ENCODE data around the gene GLRA1.
"Not testable (repeated sequence)": the region's sequence is repeated elsewhere in the genome, so short reads cannot be mapped to it uniquely, and the experiment has no call there.

The GLRA1 gene

GRCh38 chr5:151881621-151882225 lies 42.9 kb downstream of the GLRA1 start:
- Mint-ChIP-seq H3K27ac (no peak overlapping the region), H3K4me3 (no peak overlapping the region), H3K4me1 (ENCODE audit: low read depth) (no peaks in the 10 kb centered on the region), H3K9me3 (ENCODE audit: low read depth) (peaks cover 10% of the 10 kb centered on the region), H3K27me3 (no peaks in the 10 kb centered on the region), H3K36me3 (peaks cover 6% of the 10 kb centered on the region)

GRCh38 chr5:151880324-151880723 lies 44.3 kb downstream of the GLRA1 start:
- no peaks in the 10 kb centered on the region for H3K4me1 Mint-ChIP-seq (ENCODE audit: low read depth)
- peaks cover 6% of the 10 kb centered on the region for H3K36me3 Mint-ChIP-seq
- no peak overlapping the region for H3K27ac Mint-ChIP-seq
- H3K9me3 Mint-ChIP-seq (ENCODE audit: low read depth) = peaks cover 10% of the 10 kb centered on the region
- no peak overlapping the region for H3K4me3 Mint-ChIP-seq
- H3K27me3 Mint-ChIP-seq = no peaks in the 10 kb centered on the region

GRCh38 chr5:151873701-151874100 lies 51.0 kb downstream of the GLRA1 start:
- peaks cover 6% of the 10 kb centered on the region for H3K36me3 Mint-ChIP-seq
- H3K27me3 Mint-ChIP-seq = no peaks in the 10 kb centered on the region
- no peak overlapping the region for H3K4me3 Mint-ChIP-seq
- H3K4me1 Mint-ChIP-seq (ENCODE audit: low read depth) = no peaks in the 10 kb centered on the region
- H3K27ac Mint-ChIP-seq = no peak overlapping the region
- peaks cover 13% of the 10 kb centered on the region for H3K9me3 Mint-ChIP-seq (ENCODE audit: low read depth)

GRCh38 chr5:151872701-151873100 lies 52.0 kb downstream of the GLRA1 start:
- no peak overlapping the region for H3K27ac Mint-ChIP-seq
- no peak overlapping the region for H3K4me3 Mint-ChIP-seq
- H3K4me1 Mint-ChIP-seq (ENCODE audit: low read depth) = no peaks in the 10 kb centered on the region
- H3K9me3 Mint-ChIP-seq (ENCODE audit: low read depth) = peaks cover 9% of the 10 kb centered on the region
- H3K27me3 Mint-ChIP-seq = no peaks in the 10 kb centered on the region
- H3K36me3 Mint-ChIP-seq = peaks cover 5% of the 10 kb centered on the region

GRCh38 chr5:151870820-151871219 lies 53.8 kb downstream of the GLRA1 start:
- Mint-ChIP-seq H3K4me1 (ENCODE audit: low read depth) (no peaks in the 10 kb centered on the region), H3K27me3 (no peaks in the 10 kb centered on the region), H3K9me3 (ENCODE audit: low read depth) (peaks cover 3% of the 10 kb centered on the region), H3K27ac (no peak overlapping the region), H3K4me3 (no peak overlapping the region), H3K36me3 (no peaks in the 10 kb centered on the region)

GRCh38 chr5:151870271-151870670 lies 54.4 kb downstream of the GLRA1 start:
- H3K36me3 Mint-ChIP-seq = no peaks in the 10 kb centered on the region
- H3K4me3 Mint-ChIP-seq = no peak overlapping the region
- no peaks in the 10 kb centered on the region for H3K27me3 Mint-ChIP-seq
- peaks cover 3% of the 10 kb centered on the region for H3K9me3 Mint-ChIP-seq (ENCODE audit: low read depth)
- no peaks in the 10 kb centered on the region for H3K4me1 Mint-ChIP-seq (ENCODE audit: low read depth)
- no peak overlapping the region for H3K27ac Mint-ChIP-seq

GRCh38 chr5:151869843-151870242 lies 54.8 kb downstream of the GLRA1 start:
- Mint-ChIP-seq H3K36me3 (no peaks in the 10 kb centered on the region), H3K4me1 (ENCODE audit: low read depth) (no peaks in the 10 kb centered on the region), H3K27ac (no peak overlapping the region), H3K4me3 (no peak overlapping the region), H3K27me3 (no peaks in the 10 kb centered on the region), H3K9me3 (ENCODE audit: low read depth) (peaks cover 3% of the 10 kb centered on the region)

GRCh38 chr5:151868451-151868850 lies 56.2 kb downstream of the GLRA1 start:
- Mint-ChIP-seq H3K27me3 (no peaks in the 10 kb centered on the region), H3K9me3 (ENCODE audit: low read depth) (no peaks in the 10 kb centered on the region), H3K4me3 (no peak overlapping the region), H3K27ac (no peak overlapping the region), H3K36me3 (peaks cover 2% of the 10 kb centered on the region), H3K4me1 (ENCODE audit: low read depth) (no peaks in the 10 kb centered on the region)

GRCh38 chr5:151864061-151864748 lies 60.4 kb downstream of the GLRA1 start:
- no peak overlapping the region for H3K4me3 Mint-ChIP-seq
- no peaks in the 10 kb centered on the region for H3K4me1 Mint-ChIP-seq (ENCODE audit: low read depth)
- H3K9me3 Mint-ChIP-seq (ENCODE audit: low read depth) = no peaks in the 10 kb centered on the region
- peaks cover 2% of the 10 kb centered on the region for H3K36me3 Mint-ChIP-seq
- no peaks in the 10 kb centered on the region for H3K27me3 Mint-ChIP-seq
- no peak overlapping the region for H3K27ac Mint-ChIP-seq

- peaks cover 2% of the 10 kb centered on the region for H3K36me3 Mint-ChIP-seq
- no peaks in the 10 kb centered on the region for H3K9me3 Mint-ChIP-seq (ENCODE audit: low read depth)
- no peak overlapping the region for H3K27ac Mint-ChIP-seq
- no peaks in the 10 kb centered on the region for H3K27me3 Mint-ChIP-seq
- H3K4me3 Mint-ChIP-seq = no peak overlapping the region
- no peaks in the 10 kb centered on the region for H3K4me1 Mint-ChIP-seq (ENCODE audit: low read depth)
Measured at GRCh38 chr5:151863566-151863965, 61.1 kb downstream of the GLRA1 start.

GRCh38 chr5:151862811-151863472 lies 61.7 kb downstream of the GLRA1 start:
- Mint-ChIP-seq H3K27ac (no peak overlapping the region), H3K4me3 (no peak overlapping the region), H3K27me3 (no peaks in the 10 kb centered on the region), H3K36me3 (peaks cover 2% of the 10 kb centered on the region), H3K4me1 (ENCODE audit: low read depth) (no peaks in the 10 kb centered on the region), H3K9me3 (ENCODE audit: low read depth) (no peaks in the 10 kb centered on the region)

- not testable (repeated sequence) for H3K4me3 Mint-ChIP-seq; H3K27ac Mint-ChIP-seq; H3K4me1 Mint-ChIP-seq (ENCODE audit: low read depth); H3K9me3 Mint-ChIP-seq (ENCODE audit: low read depth); H3K36me3 Mint-ChIP-seq; H3K27me3 Mint-ChIP-seq
Measured at GRCh38 chr5:151860867-151861266, 63.8 kb downstream of the GLRA1 start.

- no peaks in the 10 kb centered on the region for H3K9me3 Mint-ChIP-seq (ENCODE audit: low read depth)
- H3K27ac Mint-ChIP-seq = no peak overlapping the region
- peaks cover 7% of the 10 kb centered on the region for H3K36me3 Mint-ChIP-seq
- no peak overlapping the region for H3K4me3 Mint-ChIP-seq
- H3K4me1 Mint-ChIP-seq (ENCODE audit: low read depth) = no peaks in the 10 kb centered on the region
- no peaks in the 10 kb centered on the region for H3K27me3 Mint-ChIP-seq
Measured at GRCh38 chr5:151856861-151857260, 67.8 kb downstream of the GLRA1 start.

- no peaks in the 10 kb centered on the region for H3K4me1 Mint-ChIP-seq (ENCODE audit: low read depth)
- H3K27me3 Mint-ChIP-seq = no peaks in the 10 kb centered on the region
- no peak overlapping the region for H3K27ac Mint-ChIP-seq
- H3K9me3 Mint-ChIP-seq (ENCODE audit: low read depth) = no peaks in the 10 kb centered on the region
- peaks cover 7% of the 10 kb centered on the region for H3K36me3 Mint-ChIP-seq
- H3K4me3 Mint-ChIP-seq = no peak overlapping the region
Measured at GRCh38 chr5:151855701-151856100, 69.0 kb downstream of the GLRA1 start.

GRCh38 chr5:151847871-151848270 lies 76.8 kb downstream of the GLRA1 start:
- H3K4me3 Mint-ChIP-seq = no peak overlapping the region
- no peaks in the 10 kb centered on the region for H3K27me3 Mint-ChIP-seq
- H3K4me1 Mint-ChIP-seq (ENCODE audit: low read depth) = no peaks in the 10 kb centered on the region
- H3K9me3 Mint-ChIP-seq (ENCODE audit: low read depth) = no peaks in the 10 kb centered on the region
- no peaks in the 10 kb centered on the region for H3K36me3 Mint-ChIP-seq
- H3K27ac Mint-ChIP-seq = no peak overlapping the region
